Measurements from ENCODE around the gene CHD2.

- TF ChIP-seq TAF1 (IDR thresholded peaks at IDR 0.05; ENCODE audit: borderline replicate concordance, insufficient read depth, low read length) = no peak
- no peak for TF ChIP-seq POLR2AphosphoS5 (IDR thresholded peaks at IDR 0.05; ENCODE audit: low read depth, low read length)
- TF ChIP-seq REST (IDR thresholded peaks at IDR 0.05; ENCODE audit: insufficient read depth in 1 of 2, low read depth in 2 of 2, low read length in 2 of 2) = no peak
- TF ChIP-seq FOXP2 (optimal IDR thresholded peaks at IDR 0.05; ENCODE audit: borderline replicate concordance, extremely low read depth, extremely low read length, insufficient read depth) = no peak
- TF ChIP-seq SIN3A (IDR thresholded peaks at IDR 0.05; ENCODE audit: borderline replicate concordance, insufficient read depth, low read length) = no peak
Observed at GRCh38 chr15:93019090-93019489, 119.0 kb downstream of the CHD2 start.

Measured in PFSK-1 (cell line).